Duodenal mucosa (tissue), 2 donors: ENCODE measurements around the gene BUD23.
A peak's percentile ranks its signal among the peaks of the same experiment; 100 is the strongest.

Experiments used
- H3K27ac ChIP-seq: one replicate; pipeline ENCODE4 v1.7.0; 2013; ENCODE audit warnings: low read depth, low read length
- H3K27me3 ChIP-seq, 2 donors: one replicate each; pipeline ENCODE4 v1.7.0; 2013; ENCODE audit warnings: low read length in 2 of 2, control low read depth in 1 of 2; ENCODE audit not compliant: insufficient read depth in 2 of 2, control insufficient read depth in 1 of 2
- H3K36me3 ChIP-seq, 2 donors: one replicate each; pipeline ENCODE4 v1.7.0; 2013; ENCODE audit warnings: low read length in 2 of 2, control low read depth in 1 of 2; ENCODE audit not compliant: insufficient read depth in 2 of 2, control insufficient read depth in 1 of 2
- H3K4me1 ChIP-seq, 2 donors: one replicate each; pipeline ENCODE4 v1.7.0; 2013; ENCODE audit warnings: low read length in 2 of 2, control low read depth in 1 of 2; ENCODE audit not compliant: insufficient read depth in 2 of 2, control insufficient read depth in 1 of 2
- H3K4me3 ChIP-seq, 2 donors: one replicate each; pipeline ENCODE4 v1.7.0; 2013; ENCODE audit warnings: low read length in 2 of 2, low read depth in 1 of 2
- H3K9ac ChIP-seq, 2 donors: one replicate each; pipeline ENCODE4 v1.7.0; 2013; ENCODE audit warnings: low read length in 2 of 2, low read depth in 1 of 2
- H3K9me3 ChIP-seq, 2 donors: one replicate each; pipeline ENCODE4 v1.7.0; 2013; ENCODE audit warnings: low read length in 2 of 2, control low read depth in 1 of 2; ENCODE audit not compliant: control insufficient read depth in 1 of 2

BUD23 gene

GRCh38 chr7:73739387-73739767 lies 56.0 kb downstream of the BUD23 start:
- Histone ChIP-seq H3K9me3 (no peaks in the 10 kb centered on the region), H3K4me3 (peak overlapping the region; percentile 84 to 88), H3K27ac (peak overlapping the region; percentile 96), H3K4me1 (peaks cover 47 to 49% of the 10 kb centered on the region in 2 donors), H3K9ac (peak overlapping the region; percentile 94 to 100), H3K27me3 (no peaks in the 10 kb centered on the region), H3K36me3 (peaks cover 9 to 18% of the 10 kb centered on the region in 2 donors)

GRCh38 chr7:73740212-73740611 lies 56.8 kb downstream of the BUD23 start:
- H3K9me3 ChIP-seq, result no peaks in the 10 kb centered on the region
- H3K27me3 ChIP-seq, result no peaks in the 10 kb centered on the region
- no peak overlapping the region for H3K27ac ChIP-seq
- peak overlapping the region in 1 of 2 donors; percentile 2 for H3K9ac ChIP-seq
- no peak overlapping the region for H3K4me3 ChIP-seq
- peaks cover 9 to 18% of the 10 kb centered on the region in 2 donors for H3K36me3 ChIP-seq
- H3K4me1 ChIP-seq, result peaks cover 41 to 45% of the 10 kb centered on the region in 2 donors

- H3K4me1 ChIP-seq, result peaks cover 35 to 39% of the 10 kb centered on the region in 2 donors
Measured at GRCh38 chr7:73740771-73741170, 57.4 kb downstream of the BUD23 start.

GRCh38 chr7:73741600-73741999 lies 58.2 kb downstream of the BUD23 start:
- H3K27me3 ChIP-seq, result no peaks in the 10 kb centered on the region
- peaks cover 30 to 35% of the 10 kb centered on the region in 2 donors for H3K4me1 ChIP-seq
- peak overlapping the region; percentile 67 for H3K27ac ChIP-seq
- H3K4me3 ChIP-seq, result no peak overlapping the region
- H3K9me3 ChIP-seq, result no peaks in the 10 kb centered on the region
- H3K36me3 ChIP-seq, result peaks cover 6 to 10% of the 10 kb centered on the region in 2 donors
- peak overlapping the region; percentile 12 to 68 for H3K9ac ChIP-seq

More at GRCh38 chr7:73740771-73741170, 57.4 kb downstream of the BUD23 start:
- Histone ChIP-seq H3K27ac (peak overlapping the region; percentile 46), H3K27me3 (no peaks in the 10 kb centered on the region), H3K9ac (peak overlapping the region in 1 of 2 donors; percentile 2), H3K9me3 (no peaks in the 10 kb centered on the region), H3K4me3 (no peak overlapping the region), H3K36me3 (peaks cover 9 to 15% of the 10 kb centered on the region in 2 donors)

GRCh38 chr7:73742338-73742752 lies 58.9 kb downstream of the BUD23 start:
- Histone ChIP-seq H3K9ac (peak overlapping the region; percentile 68 to 81), H3K9me3 (no peaks in the 10 kb centered on the region), H3K4me3 (peak overlapping the region; percentile 12 to 50), H3K27me3 (no peaks in the 10 kb centered on the region), H3K27ac (peak overlapping the region; percentile 67), H3K36me3 (peaks cover 0 to 3% of the 10 kb centered on the region in 2 donors), H3K4me1 (peaks cover 23 to 27% of the 10 kb centered on the region in 2 donors)

- no peaks in the 10 kb centered on the region for H3K9me3 ChIP-seq
- no peaks in the 10 kb centered on the region for H3K36me3 ChIP-seq
- H3K4me3 ChIP-seq, result peak overlapping the region; percentile 12 to 50
- no peaks in the 10 kb centered on the region for H3K27me3 ChIP-seq
- H3K9ac ChIP-seq, result peak overlapping the region; percentile 68 to 81
- peak overlapping the region; percentile 78 for H3K27ac ChIP-seq
- H3K4me1 ChIP-seq, result peaks cover 16 to 21% of the 10 kb centered on the region in 2 donors
Measured at GRCh38 chr7:73742753-73743641, 59.6 kb downstream of the BUD23 start.

GRCh38 chr7:73746378-73746777 lies 63.0 kb downstream of the BUD23 start:
- no peak overlapping the region for H3K9ac ChIP-seq
- H3K27ac ChIP-seq, result no peak overlapping the region
- no peaks in the 10 kb centered on the region for H3K9me3 ChIP-seq
- no peak overlapping the region for H3K4me3 ChIP-seq
- H3K27me3 ChIP-seq, result no peaks in the 10 kb centered on the region
- H3K4me1 ChIP-seq, result peaks cover 12 to 21% of the 10 kb centered on the region in 2 donors
- H3K36me3 ChIP-seq, result no peaks in the 10 kb centered on the region
